OCI-LY1 (cell line): ENCODE measurements around the gene CSNK1D.

ENCODE experiments used
- H2AFZ ChIP-seq: fragments of 200-600 bp; sonication (generic), shearing (Covaris generic); 2 replicates; pipeline ENCODE4 v1.6.0; 2014; ENCODE audit warnings: antibody characterized with exemption, mild to moderate bottlenecking, low read length
- H3F3A ChIP-seq: fragments of 200-600 bp; sonication (generic), shearing (Covaris generic); 2 replicates; pipeline ENCODE4 v1.6.0; 2014; ENCODE audit warnings: mild to moderate bottlenecking, antibody characterized with exemption, low read length, moderate library complexity; ENCODE audit not compliant: insufficient read depth
- H3K27ac ChIP-seq: fragments of 200-600 bp; sonication (generic); 2 replicates; pipeline ENCODE4 v1.5.1; 2014; ENCODE audit warnings: low read length, mixed run types, mild to moderate bottlenecking, low read depth; ENCODE audit not compliant: poor library complexity, severe bottlenecking
- H3K27me3 ChIP-seq: fragments of 200-600 bp; sonication (generic); 2 replicates; pipeline ENCODE4 v1.6.0; 2014; ENCODE audit warnings: antibody characterized with exemption, mild to moderate bottlenecking, low read length, moderate library complexity; ENCODE audit not compliant: insufficient read depth
- H3K36me3 ChIP-seq: fragments of 200-600 bp; sonication (generic); 2 replicates; pipeline ENCODE4 v1.6.1; 2014; ENCODE audit warnings: mild to moderate bottlenecking, antibody characterized with exemption, low read length, moderate library complexity, mixed read lengths; ENCODE audit not compliant: insufficient read depth
- H3K4me1 ChIP-seq: fragments of 200-600 bp; sonication (generic); 2 replicates; pipeline ENCODE4 v1.5.1; 2014; ENCODE audit warnings: mild to moderate bottlenecking, low read length, moderate library complexity; ENCODE audit not compliant: insufficient read depth, severe bottlenecking
- H3K4me2 ChIP-seq: fragments of 200-600 bp; sonication (generic), shearing (Covaris generic); 2 replicates; pipeline ENCODE4 v1.6.1; 2014; ENCODE audit warnings: low read length
- H3K4me3 ChIP-seq: fragments of 200-600 bp; sonication (generic); 2 replicates; pipeline ENCODE4 v1.5.1; 2014; ENCODE audit warnings: low read length, low read depth, mild to moderate bottlenecking, mixed read lengths; ENCODE audit not compliant: poor library complexity, severe bottlenecking
- H3K79me2 ChIP-seq: fragments of 200-600 bp; shearing (Covaris generic); 2 replicates; pipeline ENCODE4 v1.6.1; 2016; ENCODE audit warnings: mixed run types, low read length, mixed read lengths; ENCODE audit not compliant: insufficient read depth
- H3K9ac ChIP-seq: fragments of 200-600 bp; sonication (generic), shearing (Covaris generic); 2 replicates; pipeline ENCODE4 v1.6.1; 2014; ENCODE audit warnings: mild to moderate bottlenecking, low read length, mixed read lengths
- H3K9me2 ChIP-seq: fragments of 200-600 bp; sonication (generic), shearing (Covaris generic); 2 replicates; pipeline ENCODE4 v1.6.1; 2014; ENCODE audit warnings: low read depth, mild to moderate bottlenecking, low read length, mixed read lengths
- H3K9me3 ChIP-seq: fragments of 200-600 bp; shearing (Covaris generic); 2 replicates; pipeline ENCODE4 v1.6.1; 2014; ENCODE audit warnings: low read length, mixed read lengths
- H4K20me1 ChIP-seq: fragments of 200-600 bp; sonication (generic), shearing (Covaris generic); 2 replicates; pipeline ENCODE4 v1.6.0; 2016; ENCODE audit warnings: mild to moderate bottlenecking, low read length; ENCODE audit not compliant: insufficient read depth
- EZH2 ChIP-seq: fragments of 200-600 bp; sonication (generic), shearing (Covaris generic); IDR thresholded peaks from 2 replicates; pipeline ENCODE4 v1.8.0; 2017; ENCODE audit warnings: borderline replicate concordance, mixed run types, mild to moderate bottlenecking, antibody characterized with exemption, low read length, moderate library complexity, mixed read lengths
- TF ChIP-seq, protein P1 (sequence below): fragments of 200-600 bp; sonication (generic), shearing (Covaris generic); IDR thresholded peaks from 2 replicates; pipeline ENCODE4 v1.5.1; 2017; ENCODE audit warnings: mild to moderate bottlenecking, antibody characterized with exemption, low read length, moderate library complexity, mixed read lengths

Gene CSNK1D

DNA sequence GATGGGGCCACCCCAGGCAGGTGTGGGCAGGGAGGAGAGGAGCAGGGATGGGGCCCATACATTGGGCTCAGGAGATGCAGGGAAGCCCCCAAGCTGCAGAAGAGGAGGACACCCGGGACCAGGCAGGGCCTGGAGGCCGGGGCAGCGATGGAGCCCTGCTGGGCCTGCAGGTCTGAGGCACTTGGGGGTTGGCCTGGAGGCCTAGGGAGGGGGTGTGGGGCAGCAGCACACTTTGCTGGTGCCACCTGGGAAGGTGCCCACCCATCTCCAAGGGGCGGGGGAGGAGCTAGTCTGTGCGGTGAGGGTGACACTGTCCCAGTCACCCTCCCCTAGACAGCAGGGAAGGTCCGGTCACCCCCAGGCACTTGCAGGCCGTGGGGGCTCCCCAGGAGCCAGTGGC, 54.4 kb downstream of the CSNK1D start:
- 0 out of 2 replicates have a peak, but pooled peaks cover 3% of the 10 kb centered on the region for H3F3A ChIP-seq
- peaks cover 5% of the 10 kb centered on the region; the same call in 1 of the 2 replicates for H3K27me3 ChIP-seq
- no peak overlapping the region for H3K4me3 ChIP-seq
- H3K27ac ChIP-seq, result no peak overlapping the region
- no peak overlapping the region for H3K9ac ChIP-seq
- no peaks in the 10 kb centered on the region for H3K79me2 ChIP-seq
- H3K9me3 ChIP-seq, result no peaks in the 10 kb centered on the region
- H3K9me2 ChIP-seq, result no peaks in the 10 kb centered on the region
- no peaks in the 10 kb centered on the region for H4K20me1 ChIP-seq
- H3K36me3 ChIP-seq, result no peaks in the 10 kb centered on the region
- H2AFZ ChIP-seq, result no peak overlapping the region
- TF ChIP-seq EZH2, result no peak
- TF ChIP-seq, protein P1, sequence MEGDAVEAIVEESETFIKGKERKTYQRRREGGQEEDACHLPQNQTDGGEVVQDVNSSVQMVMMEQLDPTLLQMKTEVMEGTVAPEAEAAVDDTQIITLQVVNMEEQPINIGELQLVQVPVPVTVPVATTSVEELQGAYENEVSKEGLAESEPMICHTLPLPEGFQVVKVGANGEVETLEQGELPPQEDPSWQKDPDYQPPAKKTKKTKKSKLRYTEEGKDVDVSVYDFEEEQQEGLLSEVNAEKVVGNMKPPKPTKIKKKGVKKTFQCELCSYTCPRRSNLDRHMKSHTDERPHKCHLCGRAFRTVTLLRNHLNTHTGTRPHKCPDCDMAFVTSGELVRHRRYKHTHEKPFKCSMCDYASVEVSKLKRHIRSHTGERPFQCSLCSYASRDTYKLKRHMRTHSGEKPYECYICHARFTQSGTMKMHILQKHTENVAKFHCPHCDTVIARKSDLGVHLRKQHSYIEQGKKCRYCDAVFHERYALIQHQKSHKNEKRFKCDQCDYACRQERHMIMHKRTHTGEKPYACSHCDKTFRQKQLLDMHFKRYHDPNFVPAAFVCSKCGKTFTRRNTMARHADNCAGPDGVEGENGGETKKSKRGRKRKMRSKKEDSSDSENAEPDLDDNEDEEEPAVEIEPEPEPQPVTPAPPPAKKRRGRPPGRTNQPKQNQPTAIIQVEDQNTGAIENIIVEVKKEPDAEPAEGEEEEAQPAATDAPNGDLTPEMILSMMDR, result no peak
- peaks cover 5% of the 10 kb centered on the region for H3K4me1 ChIP-seq
- H3K4me2 ChIP-seq, result no peak overlapping the region

DNA sequence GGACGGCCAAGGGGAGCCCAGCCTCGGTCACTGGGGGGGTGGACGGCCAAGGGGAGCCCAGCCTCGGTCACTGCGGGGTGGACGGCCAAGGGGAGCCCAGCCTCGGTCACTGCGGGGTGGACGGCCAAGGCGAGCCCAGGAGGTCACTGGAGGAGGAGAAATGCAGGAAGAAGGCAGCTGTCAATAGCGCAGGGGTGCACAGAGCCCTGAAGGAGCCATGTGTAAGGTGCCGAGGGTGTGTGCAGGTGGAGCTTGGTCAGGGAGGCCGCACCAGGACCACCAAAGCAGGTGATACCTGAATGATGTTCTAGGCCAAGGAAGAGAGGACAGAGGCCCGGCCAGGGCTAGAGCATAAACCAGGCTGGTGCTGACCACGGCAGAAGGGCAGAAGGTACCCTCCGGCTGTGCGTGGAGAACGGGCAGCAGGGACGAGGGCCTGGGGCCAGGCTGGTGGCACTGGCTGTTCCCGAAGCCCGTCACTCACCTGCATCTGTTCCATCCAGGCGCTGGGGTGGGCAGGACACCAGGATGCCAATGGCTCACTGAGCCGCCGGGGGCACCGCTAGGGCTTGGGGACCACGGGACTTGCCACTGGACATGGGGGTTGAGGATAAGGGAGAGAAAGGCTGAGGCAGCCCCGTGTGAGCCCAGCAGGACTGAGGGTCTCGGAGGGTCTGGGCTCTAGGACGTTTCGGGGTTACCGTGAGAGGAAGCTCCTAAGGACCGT, 55.0 kb downstream of the CSNK1D start:
- TF ChIP-seq, protein P1, result no peak
- no peak for TF ChIP-seq EZH2
- Histone ChIP-seq H3K79me2 (no peaks in the 10 kb centered on the region), H3K9me2 (no peaks in the 10 kb centered on the region), H4K20me1 (no peaks in the 10 kb centered on the region), H3K4me3 (no peak overlapping the region), H3F3A (0 out of 2 replicates have a peak, but pooled peaks cover 3% of the 10 kb centered on the region), H3K4me2 (no peak overlapping the region), H3K27ac (no peak overlapping the region), H3K4me1 (peaks cover 6% of the 10 kb centered on the region), H3K9ac (no peak overlapping the region), H3K9me3 (no peaks in the 10 kb centered on the region), H2AFZ (no peak overlapping the region), H3K36me3 (no peaks in the 10 kb centered on the region), H3K27me3 (peaks cover 6% of the 10 kb centered on the region)

DNA sequence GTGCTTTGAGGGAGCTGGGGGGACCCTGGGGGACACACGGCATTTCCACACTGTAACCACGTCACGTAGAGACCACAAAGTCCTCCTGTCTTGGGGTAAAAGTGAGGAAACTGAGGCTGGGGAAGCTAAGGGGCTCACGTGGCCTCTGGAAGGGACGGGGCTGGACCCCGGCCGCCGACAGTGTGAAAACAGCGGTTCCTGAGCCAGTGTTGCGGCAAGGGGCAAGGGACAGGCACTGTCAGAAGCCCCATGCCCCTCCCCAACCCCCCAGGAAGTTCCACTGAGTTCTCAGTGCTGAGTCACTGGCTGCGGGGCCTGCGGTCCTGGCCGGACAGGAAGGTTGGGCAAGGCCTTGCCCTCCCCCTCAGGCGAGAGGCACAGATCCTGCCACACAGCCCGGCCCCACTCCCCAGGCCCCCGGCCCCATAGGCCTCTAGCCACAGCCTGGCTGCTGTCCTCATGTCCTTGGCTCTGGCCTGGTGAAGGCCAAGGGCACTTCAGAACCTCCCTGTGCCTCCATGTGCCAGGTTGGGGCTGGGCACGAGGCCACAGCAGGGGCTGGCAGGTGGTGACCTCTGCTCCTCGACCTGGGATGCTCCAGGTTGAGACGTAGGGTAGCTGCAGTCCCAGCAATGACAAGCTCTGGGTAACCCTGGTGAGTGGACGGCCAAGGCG, 55.8 kb downstream of the CSNK1D start:
- peaks cover 9% of the 10 kb centered on the region for H3K27me3 ChIP-seq
- peaks cover 12% of the 10 kb centered on the region for H3K4me1 ChIP-seq
- no peak overlapping the region for H3K27ac ChIP-seq
- no peak overlapping the region for H2AFZ ChIP-seq
- no peaks in the 10 kb centered on the region for H4K20me1 ChIP-seq
- no peak overlapping the region for H3K4me3 ChIP-seq
- no peaks in the 10 kb centered on the region for H3K9me2 ChIP-seq
- 0 out of 2 replicates have a peak, but pooled peaks cover 3% of the 10 kb centered on the region for H3F3A ChIP-seq
- TF ChIP-seq, protein P1, result no peak
- TF ChIP-seq EZH2, result no peak
- H3K4me2 ChIP-seq, result no peak overlapping the region
- no peaks in the 10 kb centered on the region for H3K79me2 ChIP-seq
- no peak overlapping the region for H3K9ac ChIP-seq
- no peaks in the 10 kb centered on the region for H3K36me3 ChIP-seq
- no peaks in the 10 kb centered on the region for H3K9me3 ChIP-seq
